A172 (cell line): ENCODE data around the gene TRIO. TPM values are rescaled to one million over a fixed set of nuclear protein-coding genes. Genes with fewer than 3 reads are reported as not detected.

Experiments
- DNase-seq: peaks from one replicate; pipeline ENCODE4 v3.0.0-alpha.2; 2015; ENCODE audit warnings: low spot score
- total RNA-seq: library from RNA; depleted of rRNA; stranded (reverse); fragments of >200 nt; shearing (Covaris generic); gene quantifications from 2 replicates; pipeline ENCODE4 v1.2.3, GENCODE V29; 2014

The TRIO gene
- total RNA-seq, 1 experiment from 2014 or later = 180 TPM

DNA sequence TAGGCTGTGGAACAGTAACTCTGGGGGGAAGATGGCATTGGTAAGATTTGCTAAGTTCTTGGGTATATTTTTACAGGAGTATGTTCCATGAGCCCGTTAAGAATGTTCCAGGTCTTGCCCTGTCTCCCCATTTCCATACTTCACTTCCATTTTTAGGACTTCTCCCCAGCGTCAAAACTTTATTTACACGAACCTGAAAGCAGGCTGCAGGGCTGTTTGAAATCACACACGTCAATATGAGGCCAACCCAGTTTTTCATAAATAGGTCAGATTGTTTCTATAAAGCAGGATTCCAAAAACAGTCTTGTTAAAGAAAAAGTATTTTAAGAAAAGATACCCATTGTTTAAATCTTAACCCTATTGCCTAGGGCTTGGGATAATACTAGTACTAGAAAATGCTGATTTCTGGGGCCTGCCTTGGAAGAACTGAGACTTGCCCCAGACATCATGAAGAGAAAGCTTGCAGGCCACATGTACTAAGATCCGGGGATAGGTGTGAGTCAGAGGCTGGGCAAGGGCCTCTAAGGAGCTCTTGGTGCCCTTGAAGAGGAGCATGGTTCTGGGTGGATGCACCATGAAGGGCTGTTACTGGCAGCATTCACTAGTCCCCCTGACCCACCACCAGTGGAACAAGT lies 24.2 kb downstream of the TRIO start:
- DNase-seq = no peak

GRCh38 chr5:14168144-14168792 lies 25.1 kb downstream of the TRIO start:
- DNase-seq = no peak

GRCh38 chr5:14168793-14169262 lies 25.7 kb downstream of the TRIO start:
- no peak for DNase-seq

- no peak for DNase-seq
Observed at GRCh38 chr5:14171046-14171445, 27.9 kb downstream of the TRIO start.

GRCh38 chr5:14171621-14172020 lies 28.5 kb downstream of the TRIO start:
- DNase-seq = no peak

DNA sequence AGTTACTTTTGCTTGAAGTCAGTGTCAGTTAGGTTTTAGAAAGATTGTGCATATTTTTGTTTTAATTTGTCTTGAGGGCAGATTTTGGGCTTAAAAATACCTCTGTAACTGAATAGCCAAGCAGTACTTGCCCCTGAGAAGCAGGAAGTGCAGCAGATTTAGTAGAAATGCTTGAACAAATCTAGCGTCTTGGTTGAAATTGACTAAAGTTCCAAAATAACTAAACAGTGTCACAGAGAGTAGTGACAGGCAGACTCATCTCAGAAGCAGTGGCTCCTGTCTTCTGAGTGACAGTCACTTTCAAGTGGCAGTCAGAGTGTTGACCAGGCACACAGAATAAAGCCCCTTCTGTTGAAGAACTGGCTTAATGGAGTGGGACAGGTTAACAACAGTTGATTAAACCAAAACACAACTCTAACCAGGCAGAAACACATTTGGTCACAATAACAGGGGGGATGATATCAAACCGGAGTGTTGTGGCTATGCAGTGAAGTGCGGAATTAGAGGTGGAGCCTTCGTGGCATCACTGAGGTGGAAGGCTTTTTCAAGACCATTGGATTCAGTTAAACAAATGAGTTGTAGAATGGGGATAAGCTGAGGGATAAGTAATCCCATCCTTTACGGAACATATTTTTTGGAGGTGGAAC lies 29.1 kb downstream of the TRIO start:
- no peak for DNase-seq

DNA sequence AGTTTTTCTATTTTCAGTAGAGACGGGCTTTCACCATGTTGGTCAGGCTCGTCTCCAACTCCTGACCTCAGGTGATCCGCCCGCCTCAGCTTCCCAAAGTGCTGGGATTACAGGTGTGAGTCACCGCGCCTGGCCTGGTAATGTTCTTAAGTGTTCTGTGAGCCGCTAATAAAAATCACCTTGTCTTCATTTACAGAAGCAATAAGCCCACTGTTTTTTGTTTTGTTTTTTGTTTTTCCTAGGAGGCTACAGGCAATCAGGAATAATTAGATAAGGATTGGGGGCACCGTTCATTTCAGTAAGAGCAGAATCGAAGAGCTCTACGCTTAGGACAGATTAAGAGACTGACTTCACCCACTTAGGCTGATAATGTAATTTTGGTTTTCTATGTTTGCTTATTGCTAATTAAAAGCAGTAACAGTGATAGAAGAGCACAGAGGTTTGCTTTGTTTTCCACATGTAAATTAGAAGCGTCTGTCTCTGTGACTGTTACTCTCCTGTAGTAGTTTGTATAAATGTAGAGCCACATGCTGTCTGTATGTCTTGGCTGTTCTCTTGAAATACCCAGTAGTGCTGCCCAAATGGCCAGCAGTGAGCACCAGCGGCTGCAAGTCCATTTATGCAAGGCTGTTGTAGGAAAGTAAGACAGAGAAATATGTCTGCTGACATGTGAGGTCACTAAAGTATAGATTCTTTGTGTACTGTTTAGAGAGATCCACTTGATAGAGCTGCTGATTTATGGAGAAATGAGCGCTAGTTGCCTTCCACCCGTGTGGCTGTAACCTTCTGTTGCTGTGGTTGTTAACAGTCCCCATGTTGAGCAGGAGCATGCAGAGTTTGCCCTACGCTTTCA lies 30.5 kb downstream of the TRIO start:
- no peak for DNase-seq

DNA sequence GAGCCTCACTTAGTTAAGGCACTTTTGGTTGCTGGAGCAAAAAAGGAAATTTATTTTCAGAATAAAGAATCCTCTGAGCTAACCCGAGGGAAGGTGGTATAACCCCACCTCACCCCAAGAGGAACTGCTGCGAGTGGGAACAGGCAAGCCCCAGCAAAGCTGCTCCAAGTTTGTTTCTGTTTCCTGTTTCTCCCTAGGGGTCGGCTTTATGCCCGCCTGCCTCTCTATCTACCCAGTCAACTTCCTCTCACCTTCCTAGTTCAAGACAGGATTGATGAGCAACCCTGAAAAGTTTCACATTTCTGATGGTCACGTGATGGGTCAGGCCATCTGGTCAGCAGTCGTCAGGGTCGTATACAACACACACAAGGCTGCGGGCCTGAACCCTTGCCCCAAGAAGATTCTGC lies 31.1 kb downstream of the TRIO start:
- DNase-seq = peak; percentile 73

GRCh38 chr5:14175381-14175780 lies 32.2 kb downstream of the TRIO start:
- DNase-seq = no peak

- DNase-seq = no peak
Observed at GRCh38 chr5:14176888-14177287, 33.7 kb downstream of the TRIO start.

GRCh38 chr5:14177634-14178033 lies 34.5 kb downstream of the TRIO start:
- no peak for DNase-seq

DNA sequence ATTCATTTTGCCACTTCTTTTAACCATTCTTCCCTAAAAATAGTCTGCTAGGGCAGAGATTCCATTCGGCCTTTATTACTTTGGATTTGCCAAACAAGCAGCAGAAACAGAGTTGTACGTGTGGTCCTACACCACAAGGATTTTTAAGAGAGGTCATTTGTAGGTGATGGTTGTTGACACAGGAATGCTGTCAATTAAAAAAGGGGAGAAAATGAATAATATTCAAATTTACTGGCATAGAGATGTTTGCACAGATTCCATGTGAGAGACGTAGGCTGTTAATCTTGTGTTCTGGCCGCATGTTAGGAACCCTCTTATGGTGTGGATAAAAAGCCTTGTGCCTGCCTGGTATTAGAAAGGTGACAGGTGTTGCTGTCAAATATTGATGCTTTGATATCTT lies 34.9 kb downstream of the TRIO start:
- DNase-seq = no peak

DNA sequence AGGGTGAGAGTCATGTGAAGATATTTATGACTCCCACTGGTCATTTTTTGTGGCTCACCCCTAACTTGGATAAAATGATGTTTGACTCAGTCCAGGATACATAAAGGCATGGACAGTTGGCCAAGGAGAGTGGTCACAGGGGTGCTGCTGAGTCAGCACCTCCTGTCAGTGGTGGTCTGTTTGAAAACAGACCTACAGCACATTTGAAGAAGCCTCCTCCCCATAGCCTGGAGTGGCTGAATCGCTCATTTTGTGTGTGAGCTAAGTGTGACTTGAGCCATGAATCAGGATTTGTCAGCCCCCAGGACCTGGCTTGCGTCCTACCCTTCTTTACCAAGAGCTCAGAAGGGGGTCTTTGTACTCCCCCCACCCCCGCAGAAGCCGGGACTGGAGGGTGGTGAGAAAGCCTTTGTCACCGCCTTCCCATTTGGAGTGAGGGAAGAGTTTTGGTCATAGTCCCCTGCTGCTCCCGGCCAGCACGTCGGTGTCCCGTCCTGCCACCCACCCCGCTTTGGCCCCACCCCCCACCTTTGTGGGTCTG lies 35.6 kb downstream of the TRIO start:
- peak; percentile 92 for DNase-seq

DNA sequence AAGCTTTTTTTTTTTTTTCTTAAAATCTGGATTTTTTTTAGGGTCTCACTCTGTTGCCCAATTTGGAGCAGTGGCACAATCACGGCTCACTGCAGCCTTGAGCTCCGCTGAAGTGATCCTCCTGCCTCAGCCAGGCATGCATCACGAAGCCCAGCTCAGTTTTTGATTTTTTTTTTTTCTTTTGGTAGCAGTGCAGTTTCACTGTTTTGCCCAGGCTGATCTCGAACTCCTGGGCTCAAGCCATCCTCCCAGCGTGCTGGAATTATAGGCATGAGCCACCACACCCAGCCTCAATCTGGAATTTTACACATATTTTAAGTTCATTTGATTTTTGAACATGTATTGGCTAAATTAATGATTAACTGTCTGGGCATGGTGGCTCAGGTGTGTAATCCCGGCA lies 36.3 kb downstream of the TRIO start:
- DNase-seq = no peak

GRCh38 chr5:14180437-14180836 lies 37.3 kb downstream of the TRIO start:
- no peak for DNase-seq

- DNase-seq = no peak
Observed at GRCh38 chr5:14181299-14181968, 38.3 kb downstream of the TRIO start.

GRCh38 chr5:14182761-14183160 lies 39.6 kb downstream of the TRIO start:
- no peak for DNase-seq

GRCh38 chr5:14183187-14183939 lies 40.2 kb downstream of the TRIO start:
- DNase-seq = no peak

GRCh38 chr5:14184082-14184481 lies 40.9 kb downstream of the TRIO start:
- no peak for DNase-seq

- peak; percentile 87 for DNase-seq
Observed at GRCh38 chr5:14184725-14185124, 41.6 kb downstream of the TRIO start.
